HEK293 (cell line): ENCODE measurements around the gene NARS2.

Experiments used
- SCRT1 ChIP-seq: fragments of 450-650 bp; formaldehyde crosslinking; IDR thresholded peaks from 2 replicates; pipeline ENCODE4 v1.5.1; 2016; ENCODE audit warnings: missing biosample characterization, missing genetic modification characterization, borderline replicate concordance
- ZNF202 ChIP-seq: fragments of 450-650 bp; formaldehyde crosslinking; IDR thresholded peaks from 2 replicates; pipeline ENCODE4 v1.5.1; 2016; ENCODE audit warnings: missing biosample characterization, missing genetic modification characterization, borderline replicate concordance
- ZNF76 ChIP-seq: fragments of 450-650 bp; formaldehyde crosslinking; IDR thresholded peaks from 2 replicates; pipeline ENCODE4; 2016; ENCODE audit warnings: low read depth, missing biosample characterization, missing genetic modification characterization, borderline replicate concordance
- TF ChIP-seq, protein P1 (sequence below): IDR thresholded peaks from 2 replicates; pipeline ENCODE4 v1.6.1; 2011; ENCODE audit warnings: mild to moderate bottlenecking, low read depth, low read length, borderline replicate concordance
- TF ChIP-seq, protein P2 (sequence below): fragments of 450-650 bp; formaldehyde crosslinking; IDR thresholded peaks from 2 replicates; pipeline ENCODE4 v1.5.1; 2017; ENCODE audit warnings: missing biosample characterization, missing genetic modification characterization
- TF ChIP-seq, protein P3 (sequence below): fragments of 450-650 bp; formaldehyde crosslinking; IDR thresholded peaks from 2 replicates; pipeline ENCODE4 v1.5.1; 2016; ENCODE audit warnings: missing biosample characterization, missing genetic modification characterization

DNA sequence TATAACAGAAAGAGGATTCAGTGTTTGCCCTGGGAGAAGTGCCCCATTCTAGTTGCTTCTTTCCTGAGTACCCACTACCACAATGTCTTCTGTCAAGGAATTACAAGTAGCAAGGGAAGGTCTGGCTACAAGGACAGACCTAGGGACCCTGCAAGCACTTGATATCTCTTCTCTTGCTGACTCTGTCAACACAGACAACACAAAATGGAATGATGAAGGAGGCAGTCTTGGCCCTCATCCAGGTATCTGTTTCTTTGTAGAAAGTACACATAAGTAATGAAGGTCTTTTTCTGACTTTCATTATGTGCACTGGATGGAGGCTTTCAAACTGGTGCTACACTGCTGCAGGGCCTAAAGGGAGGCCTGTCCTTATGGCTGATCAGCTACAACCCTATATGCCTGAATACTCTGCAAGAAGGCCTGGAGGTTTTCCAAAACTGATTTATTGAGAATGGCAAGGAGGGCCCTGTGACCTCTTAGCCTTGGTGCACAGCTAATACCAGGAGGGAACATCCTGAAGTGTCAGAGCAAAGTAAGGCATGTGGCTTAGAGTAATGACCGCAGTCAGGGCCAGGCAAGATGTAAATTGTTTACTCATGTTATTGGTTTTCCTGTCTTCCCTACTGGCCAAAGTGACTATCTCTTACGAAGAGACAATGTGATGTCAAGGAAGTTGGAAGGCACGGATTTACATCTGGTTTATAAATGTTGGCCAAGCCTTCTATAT is 188.3 kb downstream of the NARS2 start:
- TF ChIP-seq, protein P1, sequence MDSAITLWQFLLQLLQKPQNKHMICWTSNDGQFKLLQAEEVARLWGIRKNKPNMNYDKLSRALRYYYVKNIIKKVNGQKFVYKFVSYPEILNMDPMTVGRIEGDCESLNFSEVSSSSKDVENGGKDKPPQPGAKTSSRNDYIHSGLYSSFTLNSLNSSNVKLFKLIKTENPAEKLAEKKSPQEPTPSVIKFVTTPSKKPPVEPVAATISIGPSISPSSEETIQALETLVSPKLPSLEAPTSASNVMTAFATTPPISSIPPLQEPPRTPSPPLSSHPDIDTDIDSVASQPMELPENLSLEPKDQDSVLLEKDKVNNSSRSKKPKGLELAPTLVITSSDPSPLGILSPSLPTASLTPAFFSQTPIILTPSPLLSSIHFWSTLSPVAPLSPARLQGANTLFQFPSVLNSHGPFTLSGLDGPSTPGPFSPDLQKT, result no peak
- TF ChIP-seq, protein P2, sequence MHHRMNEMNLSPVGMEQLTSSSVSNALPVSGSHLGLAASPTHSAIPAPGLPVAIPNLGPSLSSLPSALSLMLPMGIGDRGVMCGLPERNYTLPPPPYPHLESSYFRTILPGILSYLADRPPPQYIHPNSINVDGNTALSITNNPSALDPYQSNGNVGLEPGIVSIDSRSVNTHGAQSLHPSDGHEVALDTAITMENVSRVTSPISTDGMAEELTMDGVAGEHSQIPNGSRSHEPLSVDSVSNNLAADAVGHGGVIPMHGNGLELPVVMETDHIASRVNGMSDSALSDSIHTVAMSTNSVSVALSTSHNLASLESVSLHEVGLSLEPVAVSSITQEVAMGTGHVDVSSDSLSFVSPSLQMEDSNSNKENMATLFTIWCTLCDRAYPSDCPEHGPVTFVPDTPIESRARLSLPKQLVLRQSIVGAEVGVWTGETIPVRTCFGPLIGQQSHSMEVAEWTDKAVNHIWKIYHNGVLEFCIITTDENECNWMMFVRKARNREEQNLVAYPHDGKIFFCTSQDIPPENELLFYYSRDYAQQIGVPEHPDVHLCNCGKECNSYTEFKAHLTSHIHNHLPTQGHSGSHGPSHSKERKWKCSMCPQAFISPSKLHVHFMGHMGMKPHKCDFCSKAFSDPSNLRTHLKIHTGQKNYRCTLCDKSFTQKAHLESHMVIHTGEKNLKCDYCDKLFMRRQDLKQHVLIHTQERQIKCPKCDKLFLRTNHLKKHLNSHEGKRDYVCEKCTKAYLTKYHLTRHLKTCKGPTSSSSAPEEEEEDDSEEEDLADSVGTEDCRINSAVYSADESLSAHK (tag by site-specific recombination), result no peak
- TF ChIP-seq, protein P3, sequence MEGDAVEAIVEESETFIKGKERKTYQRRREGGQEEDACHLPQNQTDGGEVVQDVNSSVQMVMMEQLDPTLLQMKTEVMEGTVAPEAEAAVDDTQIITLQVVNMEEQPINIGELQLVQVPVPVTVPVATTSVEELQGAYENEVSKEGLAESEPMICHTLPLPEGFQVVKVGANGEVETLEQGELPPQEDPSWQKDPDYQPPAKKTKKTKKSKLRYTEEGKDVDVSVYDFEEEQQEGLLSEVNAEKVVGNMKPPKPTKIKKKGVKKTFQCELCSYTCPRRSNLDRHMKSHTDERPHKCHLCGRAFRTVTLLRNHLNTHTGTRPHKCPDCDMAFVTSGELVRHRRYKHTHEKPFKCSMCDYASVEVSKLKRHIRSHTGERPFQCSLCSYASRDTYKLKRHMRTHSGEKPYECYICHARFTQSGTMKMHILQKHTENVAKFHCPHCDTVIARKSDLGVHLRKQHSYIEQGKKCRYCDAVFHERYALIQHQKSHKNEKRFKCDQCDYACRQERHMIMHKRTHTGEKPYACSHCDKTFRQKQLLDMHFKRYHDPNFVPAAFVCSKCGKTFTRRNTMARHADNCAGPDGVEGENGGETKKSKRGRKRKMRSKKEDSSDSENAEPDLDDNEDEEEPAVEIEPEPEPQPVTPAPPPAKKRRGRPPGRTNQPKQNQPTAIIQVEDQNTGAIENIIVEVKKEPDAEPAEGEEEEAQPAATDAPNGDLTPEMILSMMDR, result no peak
- TF ChIP-seq SCRT1 (tag by site-specific recombination) (no peak), ZNF202 (tag by site-specific recombination) (no peak), ZNF76 (tag by site-specific recombination) (no peak)
